Keratinocyte (primary cell): Measurements from ENCODE around the gene ABCC4. TPM values are rescaled to one million over a fixed set of nuclear protein-coding genes. Genes with fewer than 3 reads are reported as not detected.
"Not testable (repeated sequence)": the region's sequence is repeated elsewhere in the genome, so short reads cannot be mapped to it uniquely, and the experiment has no call there.

Experiments used
- DNase-seq: peaks from one replicate; pipeline ENCODE4 v3.0.0-alpha.2; 2011; ENCODE audit warnings: low read depth, missing footprints, low spot score
- FAIRE-seq: peaks from 2 replicates; lab custom pipeline; 2011; peaks lifted over from hg19 to GRCh38; lab: Jason Lieb, UNC
- H2AFZ ChIP-seq: 2 replicates; pipeline ENCODE4 v1.6.0; 2012; ENCODE audit warnings: low read length, control low read depth, inconsistent platforms; ENCODE audit not compliant: control insufficient read depth
- H3K27ac ChIP-seq: 2 replicates; pipeline ENCODE4 v1.5.1; 2011; ENCODE audit warnings: low read length; ENCODE audit not compliant: control insufficient read depth, insufficient read depth
- H3K27me3 ChIP-seq: 3 replicates; pipeline ENCODE4 v1.6.0; 2011; ENCODE audit warnings: low read length; ENCODE audit not compliant: control insufficient read depth, insufficient read depth; ENCODE audit errors: extremely low read depth
- H3K36me3 ChIP-seq, 2 experiments: 2 replicates in 1 of 2; 3 replicates in 1 of 2; pipeline ENCODE4 v1.5.1; 2011; ENCODE audit warnings: low read length in 2 of 2, mild to moderate bottlenecking in 1 of 2; ENCODE audit not compliant: control insufficient read depth in 2 of 2, insufficient read depth in 2 of 2; ENCODE audit errors: extremely low read depth in 1 of 2
- H3K4me1 ChIP-seq: 3 replicates; pipeline ENCODE4 v1.5.1; 2011; ENCODE audit warnings: low read length; ENCODE audit not compliant: control insufficient read depth, insufficient read depth; ENCODE audit errors: extremely low read depth
- H3K4me2 ChIP-seq: 3 replicates; pipeline ENCODE4 v1.6.0; 2011; ENCODE audit warnings: low read depth, low read length; ENCODE audit not compliant: control insufficient read depth, insufficient read depth; ENCODE audit errors: extremely low read depth
- H3K4me3 ChIP-seq, 3 experiments: fragments of 200-600 bp in 1 of 3; sonication (generic) in 1 of 3; 2 replicates in 2 of 3; 3 replicates in 1 of 3; pipeline ENCODE4 v1.5.1; 2011 to 2016; ENCODE audit warnings: low read length in 3 of 3, mild to moderate bottlenecking in 3 of 3, control low read depth in 2 of 3, inconsistent platforms in 1 of 3, low read depth in 1 of 3, mixed read lengths in 1 of 3, mixed run types in 1 of 3, moderate library complexity in 1 of 3; ENCODE audit not compliant: control insufficient read depth in 2 of 3, insufficient read depth in 2 of 3; ENCODE audit errors: extremely low read depth in 1 of 3
- H3K79me2 ChIP-seq: 2 replicates; pipeline ENCODE4 v1.6.0; 2012; ENCODE audit warnings: low read length; ENCODE audit not compliant: control insufficient read depth, insufficient read depth
- H3K9ac ChIP-seq: 3 replicates; pipeline ENCODE4 v1.6.0; 2011; ENCODE audit warnings: low read length; ENCODE audit not compliant: control insufficient read depth, insufficient read depth; ENCODE audit errors: extremely low read depth
- H3K9me1 ChIP-seq: 3 replicates; pipeline ENCODE4 v1.6.0; 2011; ENCODE audit warnings: low read length; ENCODE audit not compliant: control insufficient read depth, insufficient read depth; ENCODE audit errors: extremely low read depth
- H3K9me3 ChIP-seq: 2 replicates; pipeline ENCODE4 v1.5.1; 2012; ENCODE audit warnings: low read depth, low read length; ENCODE audit not compliant: control insufficient read depth
- H4K20me1 ChIP-seq: 3 replicates; pipeline ENCODE4 v1.6.0; 2011; ENCODE audit warnings: low read length; ENCODE audit not compliant: control insufficient read depth, insufficient read depth; ENCODE audit errors: extremely low read depth
- CTCF ChIP-seq, 3 experiments: IDR thresholded peaks in 1 of 3; conservative IDR thresholded peaks in 1 of 3; optimal IDR thresholded peaks in 1 of 3; 2 replicates in 2 of 3; 3 replicates in 1 of 3; pipeline versions ENCODE3 to v1.5.1; 2011; ENCODE audit warnings: low read length in 3 of 3, mild to moderate bottlenecking in 3 of 3, moderate library complexity in 2 of 3, control low read depth in 1 of 3, inconsistent platforms in 1 of 3; ENCODE audit not compliant: insufficient read depth in 2 of 3; ENCODE audit errors: extremely low read depth in 1 of 3
- EZH2 ChIP-seq: IDR thresholded peaks from one replicate; pipeline ENCODE4 v1.6.1; 2012; ENCODE audit warnings: inconsistent platforms, mild to moderate bottlenecking, low read length, moderate library complexity
- dilution Hi-C: fragments of 300-500 bp; cut with MboI; formaldehyde crosslinking; loops from one replicate; pipeline ENCODE4 v1.7.0; 2020; ENCODE audit warnings: low sequenced_read_pairs; ENCODE audit not compliant: extremely low pct_ligation_motif_present
- polyA plus RNA-seq, 5 experiments: library from polyadenylated mRNA; depleted of rRNA in 3 of 5; stranded (reverse) in 3 of 5; stranded (forward) in 1 of 5; unstranded in 1 of 5; fragments of >200 nt; gene quantifications; 1 replicate in 1 of 5; 2 replicates in 3 of 5; 3 replicates in 1 of 5; pipeline versions ENCODE4 v1.2.1 to v1.2.3, GENCODE V29; 2011 to 2012; ENCODE audit warnings: missing spikeins in 2 of 5, low read depth in 1 of 5, low replicate concordance in 1 of 5

The ABCC4 gene
- polyA plus RNA-seq, 1 donor (not counting 4 experiments of a cell fraction or from before 2014, with no cell fraction given): 13.8 TPM

DNA sequence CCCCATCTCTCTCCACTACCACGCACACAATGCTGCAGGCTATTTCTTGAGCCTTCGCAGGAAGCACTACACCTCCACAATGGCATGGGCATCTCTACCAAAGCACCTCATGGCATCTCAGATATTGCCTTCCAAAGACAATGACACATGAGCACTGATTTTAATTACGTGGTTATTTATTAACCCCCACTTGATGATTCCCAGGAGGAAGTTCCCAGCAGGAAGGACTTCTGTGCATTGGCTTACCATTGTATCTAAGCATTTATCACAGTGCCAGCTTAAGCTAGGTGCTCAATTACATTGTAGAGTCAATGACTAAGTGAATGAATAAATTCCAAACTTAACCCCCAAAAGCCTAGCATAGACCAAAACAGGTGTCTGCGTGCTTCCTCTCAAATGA, 101.4 kb downstream of the ABCC4 start:
- Histone ChIP-seq H3K79me2 (no peaks in the 10 kb centered on the region), H3K9ac (no peak overlapping the region), H3K27me3 (no peaks in the 10 kb centered on the region), H4K20me1 (no peaks in the 10 kb centered on the region), H3K27ac (no peak overlapping the region), H3K4me1 (peaks cover 2% of the 10 kb centered on the region), H3K9me3 (no peaks in the 10 kb centered on the region), H3K9me1 (no peaks in the 10 kb centered on the region), H3K36me3 (peaks cover 0 to 5% of the 10 kb centered on the region in 2 experiments), H2AFZ (no peak overlapping the region), H3K4me2 (no peak overlapping the region), H3K4me3 (no peak overlapping the region)
- no peak for DNase-seq
- FAIRE-seq: no peak
- TF ChIP-seq CTCF (optimal IDR thresholded peaks at IDR 0.05 in 1 of 3, IDR thresholded peaks at IDR 0.05 in 1 of 3, conservative IDR thresholded peaks at IDR 0.05 in 1 of 3; ENCODE audit: extremely low read depth in 1 of 3, insufficient read depth in 2 of 3, low read length in 3 of 3) (no peak), EZH2 (no peak)
- dilution Hi-C loops: no loop called here

DNA sequence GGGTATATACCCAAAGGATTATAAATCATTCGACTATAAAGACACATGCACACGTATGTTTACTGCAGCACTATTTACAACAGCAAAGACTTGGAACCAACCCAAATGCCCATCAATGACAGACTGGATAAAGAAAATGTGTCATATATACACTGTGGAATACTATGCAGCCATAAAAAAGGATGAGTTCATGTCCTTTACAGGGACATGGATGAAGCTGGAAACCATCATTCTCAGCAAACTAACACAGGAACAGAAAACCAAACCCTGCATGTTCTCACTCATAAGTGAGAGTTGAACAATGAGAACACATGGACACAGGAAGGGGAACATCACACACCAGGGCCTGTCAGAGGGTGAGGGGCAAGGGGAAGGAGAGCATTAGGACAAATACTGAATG, 102.6 kb downstream of the ABCC4 start:
- H3K9ac ChIP-seq, FAIRE-seq, DNase-seq, H3K27me3 ChIP-seq, H3K4me1 ChIP-seq, H3K9me3 ChIP-seq, H4K20me1 ChIP-seq, dilution Hi-C loops, H3K4me2 ChIP-seq, H2AFZ ChIP-seq, H3K4me3 ChIP-seq, H3K36me3 ChIP-seq, H3K9me1 ChIP-seq, H3K27ac ChIP-seq, H3K79me2 ChIP-seq: not testable (repeated sequence)

DNA sequence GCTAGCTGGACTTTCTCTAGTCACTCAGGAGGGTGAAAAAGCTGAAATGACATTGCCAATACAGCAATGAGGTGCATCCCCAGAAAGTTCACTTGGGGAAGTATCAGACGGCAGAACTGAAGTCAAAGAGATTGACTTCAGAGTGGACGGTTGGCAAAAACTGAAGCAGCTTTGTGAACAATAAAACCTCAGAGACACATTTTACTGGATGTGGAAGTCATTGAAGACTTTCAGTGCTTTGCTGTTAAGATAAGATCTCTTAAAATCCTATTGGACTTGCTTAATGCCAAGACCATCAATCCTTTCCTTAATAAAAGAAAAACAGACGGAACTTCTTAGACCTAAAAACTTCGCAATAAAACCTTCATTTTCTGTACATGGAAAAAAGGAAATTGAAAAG, 103.7 kb downstream of the ABCC4 start:
- H3K4me2 ChIP-seq: no peak overlapping the region
- dilution Hi-C loops: no loop called here
- H3K27ac ChIP-seq: no peak overlapping the region
- DNase-seq (no peak), FAIRE-seq (no peak)
- peaks cover 2% of the 10 kb centered on the region for H3K4me1 ChIP-seq
- H2AFZ ChIP-seq: no peak overlapping the region
- H3K36me3 ChIP-seq: peaks cover 0 to 2% of the 10 kb centered on the region in 2 experiments
- H3K4me3 ChIP-seq: no peak overlapping the region
- no peaks in the 10 kb centered on the region for H3K79me2 ChIP-seq
- no peaks in the 10 kb centered on the region for H4K20me1 ChIP-seq
- no peak overlapping the region for H3K9ac ChIP-seq
- H3K9me1 ChIP-seq: no peaks in the 10 kb centered on the region
- H3K27me3 ChIP-seq: no peaks in the 10 kb centered on the region
- H3K9me3 ChIP-seq: no peaks in the 10 kb centered on the region
- TF ChIP-seq EZH2 (no peak), CTCF (optimal IDR thresholded peaks at IDR 0.05 in 1 of 3, IDR thresholded peaks at IDR 0.05 in 1 of 3, conservative IDR thresholded peaks at IDR 0.05 in 1 of 3; ENCODE audit: extremely low read depth in 1 of 3, insufficient read depth in 2 of 3, low read length in 3 of 3) (no peak)
